Transverse colon (tissue), 4 donors: ENCODE measurements around the gene PLEKHM2. TPM values are rescaled to one million over a fixed set of nuclear protein-coding genes. Genes with fewer than 3 reads are reported as not detected.
A peak's percentile ranks its signal among the peaks of the same experiment; 100 is the strongest.
"Not testable (repeated sequence)": the region's sequence is repeated elsewhere in the genome, so short reads cannot be mapped to it uniquely, and the experiment has no call there.

ENCODE experiments used
- DNase-seq: peaks from one replicate; pipeline ENCODE4 v3.0.0-alpha.2; 2019
- H3K27ac ChIP-seq, 4 donors: fragments of 200-600 bp; sonication (generic); 2 replicates each; pipeline ENCODE4 v1.5.1; 2016 to 2018; ENCODE audit warnings: inconsistent platforms in 4 of 4
- H3K27me3 ChIP-seq: fragments of 200-600 bp; sonication (generic); 2 replicates; pipeline ENCODE4 v1.5.1; 2017; ENCODE audit warnings: inconsistent platforms
- H3K36me3 ChIP-seq, 4 donors: fragments of 200-600 bp; sonication (generic); 2 replicates each; pipeline ENCODE4 v1.5.1; 2017 to 2019; ENCODE audit warnings: inconsistent platforms in 4 of 4
- H3K4me1 ChIP-seq, 4 donors: fragments of 200-600 bp; sonication (generic); 2 replicates each; pipeline ENCODE4 v1.5.1; 2017 to 2020; ENCODE audit warnings: inconsistent platforms in 4 of 4
- H3K4me3 ChIP-seq, 4 donors: fragments of 200-600 bp; sonication (generic); 1 replicate in 1 of 4; 2 replicates in 3 of 4; pipeline versions ENCODE4 v1.5.1 to v1.6.1; 2017 to 2019; ENCODE audit warnings: inconsistent platforms in 4 of 4
- H3K9me3 ChIP-seq, 2 donors: fragments of 200-600 bp; sonication (generic); 2 replicates each; pipeline ENCODE4 v1.5.1; 2017 to 2019; ENCODE audit warnings: inconsistent platforms in 2 of 2
- CTCF ChIP-seq, 5 experiments: fragments of 200-600 bp in 3 of 5; fragments of 450-650 bp in 2 of 5; sonication (generic) in 3 of 5; IDR thresholded peaks; 1 replicate in 2 of 5; 2 replicates in 3 of 5; pipeline ENCODE4 v1.5.1; 2016 to 2017; ENCODE audit warnings: antibody characterized with exemption in 5 of 5, inconsistent platforms in 3 of 5, mild to moderate bottlenecking in 2 of 5, moderate library complexity in 1 of 5
- EP300 ChIP-seq: sonication (generic); formaldehyde crosslinking; IDR thresholded peaks from one replicate; pipeline ENCODE4 v1.6.1; 2017; ENCODE audit warnings: antibody characterized with exemption, low read depth
- POLR2A ChIP-seq: fragments of 450-650 bp; IDR thresholded peaks from one replicate; pipeline ENCODE4 v1.6.1; 2016; ENCODE audit warnings: antibody characterized with exemption, mild to moderate bottlenecking, moderate library complexity
- POLR2AphosphoS5 ChIP-seq, 3 donors: sonication (generic); formaldehyde crosslinking; IDR thresholded peaks; one replicate each; pipeline ENCODE4 v1.6.1; 2016; ENCODE audit warnings: antibody characterized with exemption in 3 of 3
- WGBS, 2 donors: methylation state at CpG; one replicate each; pipeline ENCODE4 v1.1.5; 2018; ENCODE audit warnings: low coverage in 1 of 2; 5-methylcytosine and 5-hydroxymethylcytosine counted together
- in situ Hi-C, 4 donors: fragments of 200-750 bp; cut with MboI; loops; one replicate each; pipeline versions ENCODE4 v1.15.0 to v1.15.1; 2017; ENCODE audit warnings: low sequenced_read_pairs in 3 of 4, low pct_ligation_motif_present in 1 of 4, low pct_unique_long_range_greater_than_20kb in 1 of 4
- intact Hi-C: fragments of 100-400 bp; cut with DNase I; formaldehyde crosslinking; loops from one replicate; pipeline ENCODE4 v1.15.1; 2023; ENCODE audit warnings: low total_unique reads
- total RNA-seq, 4 donors: library from RNA; depleted of rRNA; stranded (reverse); fragments of >200 nt; gene quantifications; one replicate each; pipeline ENCODE4 v1.1.0, GENCODE V29; 2016

The PLEKHM2 gene
- total RNA-seq, 4 donors from 2014 or later, result 27.7 to 40.3 (median 33.0) TPM

GRCh38 chr1:15692121-15692682 is 8.1 kb downstream of the PLEKHM2 start:
- 72 to 78% methylated on average over 5 of the region's 5 CpGs for WGBS, 2 donors
- Histone ChIP-seq H3K4me1 (peaks cover 0 to 20% (median 2%) of the 10 kb centered on the region in 4 donors), H3K9me3 (no peaks in the 10 kb centered on the region), H3K36me3 (no peaks in the 10 kb centered on the region), H3K27ac (no peak overlapping the region), H3K27me3 (no peaks in the 10 kb centered on the region), H3K4me3 (no peak overlapping the region)
- intact Hi-C loops, result no loop called here
- TF ChIP-seq POLR2AphosphoS5 (IDR thresholded peaks at IDR 0.05) (no peak), EP300 (no peak), CTCF (IDR thresholded peaks at IDR 0.05) (no peak), POLR2A (no peak)
- in situ Hi-C loops, result no loop called here
- DNase-seq, result no peak

DNA sequence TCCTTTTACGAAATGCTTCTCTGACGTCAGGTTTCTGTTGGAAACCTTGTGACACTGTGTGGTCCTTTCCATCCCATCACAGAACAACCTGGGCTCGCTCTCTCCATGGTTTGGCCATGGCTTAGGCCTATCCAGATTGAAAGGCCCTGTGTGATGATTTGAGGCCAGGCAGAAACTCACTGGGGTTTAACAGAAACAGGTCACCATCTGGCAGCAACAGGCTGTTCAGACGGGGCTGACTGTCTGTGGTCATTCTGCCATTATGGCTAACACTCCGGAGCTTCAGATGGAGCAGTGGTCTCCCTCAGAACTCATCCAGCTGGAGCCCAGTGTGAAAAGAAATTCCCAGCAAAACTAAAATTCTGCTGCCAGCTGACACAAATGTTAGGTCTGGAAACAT is 9.3 kb downstream of the PLEKHM2 start:
- in situ Hi-C loops, result no loop called here

GRCh38 chr1:15696956-15697521 is 12.9 kb downstream of the PLEKHM2 start:
- no peaks in the 10 kb centered on the region for H3K9me3 ChIP-seq
- TF ChIP-seq EP300 (no peak), POLR2A (no peak), POLR2AphosphoS5 (IDR thresholded peaks at IDR 0.05) (no peak), CTCF (IDR thresholded peaks at IDR 0.05) (no peak)
- no peaks in the 10 kb centered on the region for H3K27me3 ChIP-seq
- H3K4me3 ChIP-seq, result no peak overlapping the region
- no peaks in the 10 kb centered on the region for H3K36me3 ChIP-seq
- peak overlapping the region; percentile 39 to 61 (median 47) for H3K27ac ChIP-seq
- peak; percentile 44 for DNase-seq
- intact Hi-C loops (no loop called here), in situ Hi-C loops (no loop called here)
- WGBS, 2 donors, result 52 to 70% methylated on average over 8 to 10 of the region's 10 CpGs
- H3K4me1 ChIP-seq, result peaks cover 0 to 31% (median 8%) of the 10 kb centered on the region in 4 donors

More for the DNA sequence above, 9.3 kb downstream of the PLEKHM2 start:
- Histone ChIP-seq H3K4me1 (peaks cover 0 to 30% (median 4%) of the 10 kb centered on the region in 4 donors), H3K4me3 (no peak overlapping the region), H3K27me3 (no peaks in the 10 kb centered on the region), H3K9me3 (no peaks in the 10 kb centered on the region), H3K36me3 (no peaks in the 10 kb centered on the region), H3K27ac (no peak overlapping the region)
- TF ChIP-seq POLR2A (no peak), CTCF (IDR thresholded peaks at IDR 0.05) (no peak), POLR2AphosphoS5 (IDR thresholded peaks at IDR 0.05) (no peak), EP300 (no peak)
- intact Hi-C loops, result no loop called here
- 89% methylated on average over 5 of the region's 5 CpGs; no CpG with 5 or more reads in 1 of the 2 donors for WGBS, 2 donors
- DNase-seq, result no peak

DNA sequence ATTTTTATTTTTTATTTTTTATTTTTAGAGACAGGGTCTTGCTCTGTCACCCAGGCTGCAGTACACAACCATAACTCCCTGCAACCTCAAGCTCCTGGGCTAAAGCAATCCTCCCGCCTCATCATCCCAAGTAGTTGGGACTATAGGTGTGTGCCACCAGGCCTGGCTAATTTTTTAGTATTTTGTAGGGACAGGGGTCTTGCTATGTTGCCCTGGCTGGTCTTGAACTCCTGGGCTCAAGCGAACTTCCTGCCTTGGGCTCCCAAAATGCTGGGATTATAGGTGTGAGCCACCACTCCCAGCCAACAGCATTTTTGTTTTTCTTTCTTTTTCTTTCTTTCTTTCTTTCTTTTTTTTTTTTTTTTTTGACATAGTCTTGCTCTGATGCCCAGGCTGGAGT is 14.1 kb downstream of the PLEKHM2 start:
- in situ Hi-C loops (no loop called here), intact Hi-C loops (no loop called here)
- 97 to 100% methylated on average over 1 to 2 of the region's 2 CpGs for WGBS, 2 donors
- Histone ChIP-seq H3K4me3 (no peak overlapping the region), H3K36me3 (no peaks in the 10 kb centered on the region), H3K4me1 (peaks cover 5 to 36% (median 13%) of the 10 kb centered on the region in 4 donors), H3K9me3 (no peaks in the 10 kb centered on the region), H3K27me3 (no peaks in the 10 kb centered on the region), H3K27ac (no peak overlapping the region)
- TF ChIP-seq CTCF (IDR thresholded peaks at IDR 0.05), result no peak
- no peak for TF ChIP-seq EP300
- TF ChIP-seq POLR2A, result no peak
- TF ChIP-seq POLR2AphosphoS5 (IDR thresholded peaks at IDR 0.05), result no peak
- no peak for DNase-seq

GRCh38 chr1:15699321-15699720 is 15.2 kb downstream of the PLEKHM2 start:
- intact Hi-C loops, H3K4me3 ChIP-seq, H3K9me3 ChIP-seq, H3K27me3 ChIP-seq, H3K27ac ChIP-seq, in situ Hi-C loops, DNase-seq, H3K36me3 ChIP-seq: not testable (repeated sequence)
- 83 to 93% methylated on average over 2 to 4 of the region's 4 CpGs for WGBS, 2 donors
- H3K4me1 ChIP-seq, result peaks cover 11 to 47% (median 23%) of the 10 kb centered on the region in 4 donors
